Skin of body (tissue), 2 donors: ENCODE results near the gene FUZ. TPM values are rescaled to one million over a fixed set of nuclear protein-coding genes. Genes with fewer than 3 reads are reported as not detected.
A peak's percentile ranks its signal among the peaks of the same experiment; 100 is the strongest.

Source experiments
- DNase-seq: peaks from one replicate; lab custom pipeline; 2025; lab: John Stamatoyannopoulos, UW
- total RNA-seq: library from RNA; depleted of rRNA; stranded (reverse); fragments of >200 nt; gene quantifications from one replicate; pipeline ENCODE4 v1.2.3, GENCODE V29; 2014

FUZ gene
- total RNA-seq, 1 donor from 2014 or later, result 13.4 TPM

- DNase-seq, result peak; percentile 36
Measured at GRCh38 chr19:49851456-49852259, 38.6 kb upstream of the FUZ start.

DNA sequence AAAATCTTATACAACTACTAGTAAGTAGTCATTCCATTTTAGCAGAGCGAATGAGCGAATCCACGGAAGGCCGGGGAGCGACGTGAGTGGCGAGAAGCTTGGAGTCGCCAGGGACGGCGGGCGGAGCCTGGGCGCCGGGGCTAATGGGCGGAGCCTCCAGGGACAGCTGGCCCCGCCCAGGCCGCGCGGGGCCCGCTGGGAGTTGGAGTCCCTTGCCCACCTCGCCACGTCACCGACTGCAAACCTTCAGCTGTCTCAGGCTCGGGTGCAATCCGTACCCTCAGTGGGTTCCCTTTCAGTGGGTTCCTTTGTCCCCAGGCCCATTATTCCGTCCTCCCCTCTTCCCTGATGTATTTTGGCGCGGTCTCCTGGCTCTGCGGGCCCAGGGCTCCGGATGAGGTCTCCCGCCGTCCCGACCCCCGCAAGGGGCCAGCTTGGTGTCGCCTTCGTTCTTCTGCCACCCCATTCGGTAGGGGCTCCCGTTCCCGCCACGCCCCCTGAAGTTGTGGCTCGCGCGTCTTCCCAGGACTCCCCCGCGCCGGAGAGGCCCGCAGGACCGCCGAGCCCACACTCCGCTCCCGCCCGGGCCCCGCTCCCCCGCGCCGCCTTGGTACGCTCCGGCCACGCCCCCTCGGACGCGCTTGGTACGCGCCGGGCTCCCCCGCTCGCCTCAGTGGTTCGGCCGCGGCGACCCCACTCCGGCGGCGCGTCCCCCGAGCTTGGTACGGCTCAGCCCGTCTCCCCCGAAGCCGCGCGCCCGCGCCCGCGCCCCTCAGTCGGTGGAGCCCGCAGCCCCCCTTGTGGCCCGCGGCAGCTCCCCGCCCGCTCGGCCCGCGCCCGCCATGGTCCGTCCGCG lies 37.6 kb upstream of the FUZ start, which contains the start of gene PTOV1:
TSS of gene PTOV1 (plus strand) at position 673 of the 856 bp plus-strand sequence.
- DNase-seq, result peak; percentile 84

DNA sequence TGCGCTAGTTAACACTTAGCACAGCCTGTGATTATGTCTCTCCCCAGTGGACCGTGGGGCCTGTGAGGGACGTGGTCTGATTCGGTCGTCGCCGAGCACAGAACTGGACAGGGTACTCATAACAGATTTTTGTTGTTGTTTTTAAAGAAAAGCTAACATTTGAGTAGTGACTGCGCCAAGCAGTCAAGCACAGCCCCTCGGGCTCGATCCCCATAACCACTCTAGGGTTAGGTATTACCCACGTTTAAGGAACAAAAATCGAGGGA lies 37.1 kb upstream of the FUZ start:
- DNase-seq, result no peak

GRCh38 chr19:49849433-49850220 lies 36.5 kb upstream of the FUZ start:
- no peak for DNase-seq

GRCh38 chr19:49848938-49849337 lies 35.8 kb upstream of the FUZ start:
- no peak for DNase-seq

GRCh38 chr19:49847731-49848696 lies 34.9 kb upstream of the FUZ start:
- no peak for DNase-seq

DNA sequence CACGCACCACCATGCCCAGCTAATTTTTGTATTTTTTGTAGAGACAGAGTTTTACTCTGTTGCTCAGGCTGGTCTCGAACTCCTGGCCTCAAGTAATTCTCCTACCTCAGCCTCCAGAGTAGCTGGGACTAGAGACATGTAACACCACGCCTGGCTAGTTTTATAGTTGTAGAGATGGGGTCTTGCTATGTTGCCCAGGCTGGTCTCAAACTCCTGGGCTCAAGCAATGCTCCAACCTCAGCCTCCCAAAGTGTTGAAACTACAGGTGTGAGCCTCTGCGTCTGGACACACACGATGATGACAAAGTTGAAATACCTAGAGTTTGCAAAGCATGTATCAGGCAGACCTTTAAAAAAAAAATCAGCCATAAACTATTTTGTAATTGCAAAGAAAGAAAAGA lies 33.3 kb upstream of the FUZ start:
- DNase-seq, result no peak

DNA sequence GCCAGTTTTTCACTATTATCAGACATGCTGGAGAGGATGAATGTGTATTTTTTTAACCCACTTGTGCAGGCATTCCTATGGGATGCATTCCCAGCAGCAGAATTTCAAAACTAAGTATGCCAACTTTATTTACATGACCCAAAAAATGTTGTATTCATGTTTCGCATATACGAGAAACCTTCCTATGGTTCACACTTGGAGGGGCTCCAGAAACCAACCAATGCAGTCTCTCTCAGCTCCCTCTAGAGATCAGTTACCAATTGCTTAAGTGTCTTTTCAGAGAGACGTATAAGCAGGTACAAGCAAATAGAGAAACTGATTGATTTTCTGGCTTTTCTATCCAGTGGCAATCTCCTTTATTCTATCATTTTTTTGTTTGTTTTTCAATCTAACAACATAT lies 32.3 kb upstream of the FUZ start:
- DNase-seq, result no peak

DNA sequence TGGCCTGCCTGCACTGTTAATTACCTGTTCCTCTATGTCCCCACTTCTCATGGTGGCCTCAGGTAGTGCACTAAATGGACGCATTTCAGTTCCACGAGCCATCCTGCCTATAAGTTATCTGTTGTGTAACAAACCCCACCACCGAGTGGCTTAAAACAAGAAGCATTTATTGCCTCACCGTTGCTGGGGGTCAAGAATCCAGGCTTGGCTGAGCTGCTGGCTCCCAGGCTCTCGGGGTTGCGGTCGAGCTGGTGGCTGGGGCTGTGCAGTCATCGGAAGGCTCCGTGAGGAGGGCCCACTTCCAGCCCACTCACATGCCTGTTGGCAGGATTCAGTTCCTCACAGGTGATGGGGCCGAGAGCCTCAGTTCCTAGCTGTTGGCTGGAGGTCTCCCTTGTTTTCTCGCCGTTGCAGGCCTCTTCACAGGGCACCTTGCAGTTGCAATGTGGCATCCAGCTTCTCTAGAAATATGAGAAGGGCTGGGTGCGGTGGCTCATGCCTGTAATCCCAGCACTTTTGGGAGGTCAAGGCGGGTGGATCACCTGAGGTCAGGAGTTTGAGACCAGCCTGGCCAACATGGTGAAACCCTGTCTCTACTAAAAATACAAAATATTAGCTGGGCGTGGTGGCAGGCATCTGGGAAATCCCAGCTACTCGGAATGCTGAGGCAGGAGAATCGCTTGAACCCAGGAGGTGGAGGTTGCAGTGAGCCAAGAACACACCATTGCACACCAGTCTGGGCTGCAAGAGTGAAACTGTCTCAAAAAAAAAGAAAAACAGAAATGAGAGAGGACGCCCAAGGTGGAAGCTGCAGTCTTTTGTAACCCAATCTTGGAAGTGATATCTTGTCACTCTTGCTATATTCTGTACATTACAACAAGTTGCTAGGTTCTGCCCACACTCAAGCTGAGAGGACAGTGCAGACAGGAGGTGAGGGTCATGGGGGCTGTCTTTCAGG lies 31.3 kb upstream of the FUZ start:
- no peak for DNase-seq

- DNase-seq, result no peak
Measured at GRCh38 chr19:49843265-49843664, 30.2 kb upstream of the FUZ start.

- DNase-seq, result no peak
Measured at GRCh38 chr19:49840736-49841249, 27.7 kb upstream of the FUZ start.

DNA sequence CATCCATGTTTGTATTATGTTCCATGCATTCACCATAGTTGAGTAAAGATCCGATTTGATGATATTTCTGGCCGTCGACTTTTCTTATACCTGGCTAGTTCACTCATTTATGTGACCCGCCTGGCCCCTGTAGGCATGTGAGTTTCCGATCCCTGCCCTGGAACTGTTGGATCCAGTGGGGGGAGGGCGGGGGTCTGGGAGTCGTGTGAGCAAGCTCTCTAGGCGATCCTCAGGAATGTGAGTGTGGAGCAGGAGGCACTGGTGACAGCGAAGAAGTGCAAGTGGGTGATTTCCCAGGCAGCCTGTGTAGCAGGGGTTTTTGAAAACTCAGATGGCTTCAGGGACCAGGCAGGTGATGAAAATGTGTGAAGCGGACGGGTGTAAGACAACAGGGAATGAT lies 27.2 kb upstream of the FUZ start:
- DNase-seq, result no peak

GRCh38 chr19:49839713-49840112 lies 26.6 kb upstream of the FUZ start:
- DNase-seq, result no peak

DNA sequence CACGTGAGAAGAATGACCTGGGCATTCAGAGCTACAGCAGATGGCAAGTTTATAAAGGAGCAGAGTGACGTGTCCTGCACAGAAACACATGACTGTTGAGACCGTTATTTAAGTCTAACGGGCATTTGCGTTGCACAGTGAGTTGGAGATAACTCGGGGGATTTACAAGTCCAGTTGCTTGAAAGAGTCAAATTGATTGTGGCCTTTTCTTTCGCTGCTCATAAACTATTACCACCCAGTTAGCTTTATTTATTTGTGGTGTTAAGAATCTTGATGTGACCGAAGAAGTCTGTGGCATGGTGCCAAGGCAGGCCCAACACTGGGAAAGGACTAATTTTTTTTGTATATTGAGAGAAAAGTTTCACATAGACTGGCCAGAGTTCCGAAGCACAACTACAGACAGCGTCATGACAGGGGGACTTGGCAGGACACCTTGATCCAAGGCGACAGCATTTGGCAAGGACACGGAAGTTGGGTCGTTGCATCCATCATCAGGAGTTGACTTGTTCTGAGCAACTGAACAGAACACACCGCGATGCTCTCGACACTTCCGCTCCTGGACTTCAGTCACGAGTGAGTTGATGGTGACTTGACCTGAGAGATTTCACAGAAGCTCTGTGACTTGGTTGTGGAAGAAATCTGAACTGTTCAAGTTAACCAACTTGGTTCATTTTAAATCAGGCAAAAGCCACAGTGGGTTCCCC lies 25.9 kb upstream of the FUZ start:
- DNase-seq, result no peak

DNA sequence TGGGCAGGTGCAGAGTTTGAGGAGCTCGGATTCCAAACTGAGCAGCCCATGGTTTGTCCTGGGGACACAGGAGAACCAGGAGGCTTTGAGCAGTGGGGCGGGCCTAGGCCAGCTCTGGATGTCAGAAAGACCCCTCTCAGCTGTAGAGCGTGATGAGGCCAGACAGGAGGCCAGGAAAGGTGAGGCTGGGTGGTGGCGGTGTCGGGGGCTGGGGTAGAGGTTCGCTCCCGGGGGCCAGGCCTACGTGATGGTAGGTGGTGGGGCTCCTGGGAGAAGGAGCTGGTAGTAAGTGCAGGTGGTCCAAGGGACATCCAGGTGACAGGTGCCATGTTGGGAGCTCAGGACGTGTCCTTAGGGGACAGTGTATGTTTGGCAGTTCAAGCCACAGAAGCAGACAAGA lies 24.3 kb upstream of the FUZ start:
- no peak for DNase-seq

- no peak for DNase-seq
Measured at GRCh38 chr19:49837009-49837310, 23.9 kb upstream of the FUZ start.

GRCh38 chr19:49836176-49837008 lies 23.3 kb upstream of the FUZ start:
- no peak for DNase-seq

GRCh38 chr19:49835562-49835961 lies 22.5 kb upstream of the FUZ start:
- no peak for DNase-seq
